EL (cell line): ENCODE results near the gene LRMDA.
A peak's percentile ranks its signal among the peaks of the same experiment; 100 is the strongest.

Experiments
- DNase-seq: peaks from one replicate; pipeline ENCODE4 v3.0.0-alpha.2; 2016

Gene LRMDA

GRCh38 chr10:75431180-75432111 lies at the start of gene LRMDA:
TSS of gene LRMDA (plus strand) at chr10:75431624.
- no peak for DNase-seq

GRCh38 chr10:75386128-75386527 lies 45.3 kb upstream of the LRMDA start:
- DNase-seq, result no peak

- DNase-seq, result no peak
Measured at GRCh38 chr10:75388082-75388481, 43.3 kb upstream of the LRMDA start.

GRCh38 chr10:75390178-75390577 lies 41.2 kb upstream of the LRMDA start:
- no peak for DNase-seq

GRCh38 chr10:75392271-75392670 lies 39.2 kb upstream of the LRMDA start:
- no peak for DNase-seq

- no peak for DNase-seq
Measured at GRCh38 chr10:75392744-75393143, 38.7 kb upstream of the LRMDA start.

GRCh38 chr10:75394221-75394620 lies 37.2 kb upstream of the LRMDA start:
- DNase-seq, result no peak

- DNase-seq, result peak; percentile 45
Measured at GRCh38 chr10:75395066-75395931, 36.1 kb upstream of the LRMDA start.

GRCh38 chr10:75395932-75396630 lies 35.3 kb upstream of the LRMDA start:
- DNase-seq, result no peak

GRCh38 chr10:75396631-75397495 lies 34.6 kb upstream of the LRMDA start:
- no peak for DNase-seq

GRCh38 chr10:75397496-75398199 lies 33.8 kb upstream of the LRMDA start:
- no peak for DNase-seq

- no peak for DNase-seq
Measured at GRCh38 chr10:75398200-75398691, 33.2 kb upstream of the LRMDA start.

GRCh38 chr10:75398692-75399460 lies 32.5 kb upstream of the LRMDA start:
- no peak for DNase-seq

- DNase-seq, result peak; percentile 74
Measured at GRCh38 chr10:75399461-75400162, 31.8 kb upstream of the LRMDA start.

GRCh38 chr10:75400163-75400770 lies 31.2 kb upstream of the LRMDA start:
- peak; percentile 50 for DNase-seq

GRCh38 chr10:75400771-75401568 lies 30.5 kb upstream of the LRMDA start:
- peak; percentile 34 for DNase-seq

- DNase-seq, result peak; percentile 97
Measured at GRCh38 chr10:75401569-75402485, 29.6 kb upstream of the LRMDA start, which contains the start of gene ZNF503. TSS of gene ZNF503 (minus strand) at chr10:75401764. CDS start at chr10:75401419, 345 bp downstream.
